ENCODE results near the gene METTL22.

METTL22 gene

DNA sequence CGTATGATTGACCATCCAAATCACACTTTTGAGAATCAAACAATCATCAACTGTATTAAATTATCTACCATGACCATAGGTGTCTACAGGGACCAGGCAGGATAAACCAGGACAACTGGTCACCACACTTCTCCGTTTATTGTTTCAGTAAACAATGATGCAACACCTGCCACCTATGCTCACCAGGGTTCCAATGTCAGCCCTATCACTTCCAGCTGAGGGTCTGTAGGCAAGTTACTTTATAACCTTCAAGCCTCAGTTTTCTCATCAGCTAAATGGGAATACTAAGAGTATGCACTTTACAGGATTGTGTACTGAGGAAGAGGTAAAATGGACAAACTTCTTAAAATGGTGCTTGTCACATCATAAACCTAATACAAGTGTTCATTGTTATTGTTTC, 46.1 kb upstream of the METTL22 start:
- H3K4me2 ChIP-seq (ENCODE audit: low read length, poor library complexity, severe bottlenecking): no peak overlapping the region
- H3K9me3 ChIP-seq (ENCODE audit: control insufficient read depth, low read length): no peaks in the 10 kb centered on the region
- no peak overlapping the region for H2BK12ac ChIP-seq (ENCODE audit: low read length in 2 of 2)
- no peak overlapping the region for H4K91ac ChIP-seq (ENCODE audit: low read length)
- peaks cover 5% of the 10 kb centered on the region for H3K4me1 ChIP-seq (ENCODE audit: control insufficient read depth, insufficient read depth, low read depth, low read length)
- no peak overlapping the region for H3K4me3 ChIP-seq (ENCODE audit: insufficient read depth in 1 of 2, low read depth in 1 of 2, low read length in 2 of 2)
- H3K79me1 ChIP-seq (replicated peaks; ENCODE audit: low read length, poor library complexity, severe bottlenecking): no peaks in the 10 kb centered on the region
- no peak overlapping the region for H2BK120ac ChIP-seq (ENCODE audit: low read depth, low read length)
- 83% methylated on average over 2 of the region's 2 CpGs for WGBS
- no peak overlapping the region for H2BK15ac ChIP-seq (ENCODE audit: low read depth, poor library complexity, severe bottlenecking)
- H3K27ac ChIP-seq (ENCODE audit: low read length, poor library complexity, severe bottlenecking): no peak overlapping the region
- H4K8ac ChIP-seq (ENCODE audit: low read length): no peak overlapping the region
- no peak for DNase-seq
- no peak overlapping the region for H2AK5ac ChIP-seq (ENCODE audit: low read length, severe bottlenecking)
- H3K18ac ChIP-seq (ENCODE audit: low read depth in 1 of 2, low read length in 2 of 2): no peak overlapping the region
- no peak overlapping the region for H3K9ac ChIP-seq (ENCODE audit: low read length)
- no peak overlapping the region for H2AFZ ChIP-seq (ENCODE audit: low read depth, low read length)
- H3K36me3 ChIP-seq (ENCODE audit: control insufficient read depth in 1 of 2, insufficient read depth in 2 of 2, low read depth in 1 of 2, low read length in 2 of 2): no peaks in the 10 kb centered on the region
- no peak overlapping the region for H3K23ac ChIP-seq (ENCODE audit: low read length in 2 of 2)
- H3K4ac ChIP-seq (ENCODE audit: low read depth in 1 of 2, low read length in 2 of 2): no peak overlapping the region
- H3K14ac ChIP-seq (ENCODE audit: low read length in 2 of 2): no peak overlapping the region
- H2BK5ac ChIP-seq (ENCODE audit: low read depth, low read length, poor library complexity, severe bottlenecking): no peak overlapping the region
- H3K27me3 ChIP-seq (ENCODE audit: control insufficient read depth in 1 of 2, insufficient read depth in 1 of 2, low read length in 2 of 2): peaks cover 13 to 58% of the 10 kb centered on the region in 2 experiments

DNA sequence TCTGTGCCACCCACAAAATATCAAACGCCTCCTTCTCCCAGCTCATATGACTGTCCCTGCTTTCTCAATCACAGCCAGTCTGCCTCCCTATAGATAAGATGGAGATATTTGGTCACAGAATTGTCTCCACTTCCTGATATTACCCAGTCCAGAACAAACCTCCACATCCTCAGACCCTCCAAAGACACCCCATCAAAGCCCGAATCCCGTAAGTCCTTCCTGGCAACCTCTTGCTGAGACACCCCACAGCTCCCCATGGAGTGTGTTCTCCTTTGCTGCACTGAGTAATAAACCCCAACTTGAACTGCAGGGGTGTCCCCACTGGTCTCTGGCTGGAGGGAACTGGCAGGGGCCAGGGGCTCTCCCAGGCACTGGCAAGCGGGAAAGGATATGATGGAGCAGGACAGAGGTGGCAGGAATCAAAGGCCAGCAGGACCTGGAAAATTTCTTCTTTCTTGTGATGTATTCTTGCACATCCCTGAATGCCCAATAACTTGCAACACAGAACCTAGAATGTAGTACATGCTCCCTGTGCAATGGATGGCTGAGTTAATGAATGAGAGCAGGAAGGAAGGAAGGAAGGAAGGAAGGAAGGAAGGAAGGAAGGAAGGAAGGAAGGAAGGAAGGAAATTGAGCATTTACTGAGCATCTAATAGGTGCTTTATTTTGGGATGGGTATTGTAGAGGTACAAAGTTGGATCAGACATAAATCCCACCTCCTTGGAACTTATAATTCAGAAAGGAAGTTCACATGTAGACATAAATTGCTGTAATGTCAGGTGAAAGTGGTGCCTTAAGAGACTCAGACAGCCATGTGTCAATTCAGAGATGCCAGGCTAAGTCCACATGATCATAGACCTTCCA, 45.1 kb upstream of the METTL22 start:
- Histone ChIP-seq H3K36me3 (ENCODE audit: control insufficient read depth in 1 of 2, insufficient read depth in 2 of 2, low read depth in 1 of 2, low read length in 2 of 2) (no peaks in the 10 kb centered on the region), H3K14ac (ENCODE audit: low read length in 2 of 2) (no peak overlapping the region), H3K27me3 (ENCODE audit: control insufficient read depth in 1 of 2, insufficient read depth in 1 of 2, low read length in 2 of 2) (peaks cover 13 to 54% of the 10 kb centered on the region in 2 experiments), H3K4me3 (ENCODE audit: insufficient read depth in 1 of 2, low read depth in 1 of 2, low read length in 2 of 2) (peak overlapping the region in 1 of 2 experiments; percentile 15), H4K91ac (ENCODE audit: low read length) (no peak overlapping the region), H3K27ac (ENCODE audit: low read length, poor library complexity, severe bottlenecking) (no peak overlapping the region), H3K23ac (ENCODE audit: low read length in 2 of 2) (no peak overlapping the region), H2AK5ac (ENCODE audit: low read length, severe bottlenecking) (no peak overlapping the region), H3K79me1 (replicated peaks; ENCODE audit: low read length, poor library complexity, severe bottlenecking) (no peaks in the 10 kb centered on the region), H2BK5ac (ENCODE audit: low read depth, low read length, poor library complexity, severe bottlenecking) (no peak overlapping the region), H2BK15ac (ENCODE audit: low read depth, poor library complexity, severe bottlenecking) (no peak overlapping the region), H3K4me1 (ENCODE audit: control insufficient read depth, insufficient read depth, low read depth, low read length) (peaks cover 1% of the 10 kb centered on the region), H4K8ac (ENCODE audit: low read length) (no peak overlapping the region), H2BK120ac (ENCODE audit: low read depth, low read length) (no peak overlapping the region), H3K4ac (ENCODE audit: low read depth in 1 of 2, low read length in 2 of 2) (no peak overlapping the region), H3K4me2 (ENCODE audit: low read length, poor library complexity, severe bottlenecking) (no peak overlapping the region), H3K9ac (ENCODE audit: low read length) (no peak overlapping the region), H3K9me3 (ENCODE audit: control insufficient read depth, low read length) (no peaks in the 10 kb centered on the region), H2BK12ac (ENCODE audit: low read length in 2 of 2) (no peak overlapping the region), H2AFZ (ENCODE audit: low read depth, low read length) (no peak overlapping the region), H3K18ac (ENCODE audit: low read depth in 1 of 2, low read length in 2 of 2) (no peak overlapping the region)
- DNase-seq: no peak
- 93% methylated on average over 3 of the region's 4 CpGs for WGBS

DNA sequence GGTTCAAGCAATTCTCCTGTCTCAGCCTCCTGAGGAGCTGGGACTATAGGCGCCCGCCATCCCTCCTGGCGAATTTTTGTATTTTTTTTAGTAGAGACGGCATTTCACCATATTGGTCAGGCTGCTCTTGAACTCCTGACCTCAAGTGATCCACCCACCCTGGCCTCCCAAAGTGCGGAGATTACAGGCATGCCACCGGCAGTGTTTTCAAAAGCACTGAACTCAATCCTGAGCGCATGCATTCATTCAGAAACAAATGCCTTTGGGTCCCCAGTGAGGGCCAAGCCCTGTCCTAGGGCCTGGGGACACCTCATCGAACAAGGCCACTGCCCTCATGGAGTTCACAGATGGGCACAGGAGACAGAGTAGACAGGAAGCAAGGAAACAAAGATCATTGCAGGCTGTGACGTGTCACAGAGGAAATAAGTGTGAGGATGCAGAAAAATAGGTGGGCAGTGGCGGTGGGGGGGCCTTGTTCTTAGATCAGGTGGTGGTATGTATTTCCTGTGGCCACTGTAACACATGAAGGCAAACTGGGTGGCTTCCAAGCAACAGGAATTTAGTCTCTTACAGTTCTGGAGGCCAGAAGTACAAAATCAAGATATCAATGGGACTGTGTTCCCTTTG, 43.7 kb upstream of the METTL22 start:
- Histone ChIP-seq H3K79me1 (replicated peaks; ENCODE audit: low read length, poor library complexity, severe bottlenecking) (no peaks in the 10 kb centered on the region), H2AFZ (ENCODE audit: low read depth, low read length) (no peak overlapping the region), H4K91ac (ENCODE audit: low read length) (no peak overlapping the region), H4K8ac (ENCODE audit: low read length) (no peak overlapping the region), H2BK120ac (ENCODE audit: low read depth, low read length) (no peak overlapping the region), H3K4me1 (ENCODE audit: control insufficient read depth, insufficient read depth, low read depth, low read length) (peaks cover 6% of the 10 kb centered on the region), H3K27me3 (ENCODE audit: control insufficient read depth in 1 of 2, insufficient read depth in 1 of 2, low read length in 2 of 2) (peaks cover 13 to 45% of the 10 kb centered on the region in 2 experiments), H2BK5ac (ENCODE audit: low read depth, low read length, poor library complexity, severe bottlenecking) (no peak overlapping the region), H2BK12ac (ENCODE audit: low read length in 2 of 2) (no peak overlapping the region), H3K27ac (ENCODE audit: low read length, poor library complexity, severe bottlenecking) (no peak overlapping the region), H3K14ac (ENCODE audit: low read length in 2 of 2) (no peak overlapping the region), H3K18ac (ENCODE audit: low read depth in 1 of 2, low read length in 2 of 2) (no peak overlapping the region), H3K4me3 (ENCODE audit: insufficient read depth in 1 of 2, low read depth in 1 of 2, low read length in 2 of 2) (no peak overlapping the region), H3K36me3 (ENCODE audit: control insufficient read depth in 1 of 2, insufficient read depth in 2 of 2, low read depth in 1 of 2, low read length in 2 of 2) (no peaks in the 10 kb centered on the region), H3K23ac (ENCODE audit: low read length in 2 of 2) (no peak overlapping the region), H3K4ac (ENCODE audit: low read depth in 1 of 2, low read length in 2 of 2) (no peak overlapping the region), H3K4me2 (ENCODE audit: low read length, poor library complexity, severe bottlenecking) (no peak overlapping the region), H2AK5ac (ENCODE audit: low read length, severe bottlenecking) (no peak overlapping the region), H2BK15ac (ENCODE audit: low read depth, poor library complexity, severe bottlenecking) (no peak overlapping the region), H3K9me3 (ENCODE audit: control insufficient read depth, low read length) (no peaks in the 10 kb centered on the region), H3K9ac (ENCODE audit: low read length) (no peak overlapping the region)
- no peak for DNase-seq
- 83% methylated on average over 10 of the region's 10 CpGs for WGBS

DNA sequence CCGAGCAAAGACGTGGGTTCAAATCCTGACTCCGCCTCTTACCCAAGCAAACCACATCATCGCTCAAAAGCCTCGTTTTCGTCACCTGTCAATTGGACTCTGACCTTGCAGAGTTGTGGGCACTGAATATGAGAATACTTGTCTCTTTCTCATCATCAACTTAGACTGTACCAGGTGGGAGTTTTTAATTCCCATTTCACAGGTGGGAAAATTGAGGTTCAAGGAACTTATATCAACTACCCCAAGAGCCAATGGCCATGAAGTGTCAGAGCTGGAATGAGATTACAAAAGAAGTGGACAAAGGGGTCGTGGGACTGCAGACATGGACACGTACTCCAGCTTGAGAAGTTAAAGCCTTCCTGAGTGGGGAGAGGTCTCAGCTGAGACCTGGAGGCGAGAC, 41.9 kb upstream of the METTL22 start:
- no peaks in the 10 kb centered on the region for H3K9me3 ChIP-seq (ENCODE audit: control insufficient read depth, low read length)
- H2BK15ac ChIP-seq (ENCODE audit: low read depth, poor library complexity, severe bottlenecking): no peak overlapping the region
- H2AFZ ChIP-seq (ENCODE audit: low read depth, low read length): no peak overlapping the region
- peaks cover 13 to 31% of the 10 kb centered on the region in 2 experiments for H3K27me3 ChIP-seq (ENCODE audit: control insufficient read depth in 1 of 2, insufficient read depth in 1 of 2, low read length in 2 of 2)
- no peak overlapping the region for H2BK120ac ChIP-seq (ENCODE audit: low read depth, low read length)
- H2BK5ac ChIP-seq (ENCODE audit: low read depth, low read length, poor library complexity, severe bottlenecking): no peak overlapping the region
- H3K14ac ChIP-seq (ENCODE audit: low read length in 2 of 2): no peak overlapping the region
- H3K9ac ChIP-seq (ENCODE audit: low read length): no peak overlapping the region
- H3K23ac ChIP-seq (ENCODE audit: low read length in 2 of 2): no peak overlapping the region
- no peak overlapping the region for H3K4me3 ChIP-seq (ENCODE audit: insufficient read depth in 1 of 2, low read depth in 1 of 2, low read length in 2 of 2)
- peaks cover 13% of the 10 kb centered on the region for H3K4me1 ChIP-seq (ENCODE audit: control insufficient read depth, insufficient read depth, low read depth, low read length)
- H3K36me3 ChIP-seq (ENCODE audit: control insufficient read depth in 1 of 2, insufficient read depth in 2 of 2, low read depth in 1 of 2, low read length in 2 of 2): no peaks in the 10 kb centered on the region
- no peak overlapping the region for H3K4ac ChIP-seq (ENCODE audit: low read depth in 1 of 2, low read length in 2 of 2)
- H4K91ac ChIP-seq (ENCODE audit: low read length): no peak overlapping the region
- DNase-seq: no peak
- H3K4me2 ChIP-seq (ENCODE audit: low read length, poor library complexity, severe bottlenecking): no peak overlapping the region
- H3K79me1 ChIP-seq (replicated peaks; ENCODE audit: low read length, poor library complexity, severe bottlenecking): no peaks in the 10 kb centered on the region
- H2AK5ac ChIP-seq (ENCODE audit: low read length, severe bottlenecking): no peak overlapping the region
- H3K18ac ChIP-seq (ENCODE audit: low read depth in 1 of 2, low read length in 2 of 2): no peak overlapping the region
- no peak overlapping the region for H4K8ac ChIP-seq (ENCODE audit: low read length)
- 75% methylated on average over 5 of the region's 9 CpGs for WGBS
- no peak overlapping the region for H2BK12ac ChIP-seq (ENCODE audit: low read length in 2 of 2)
- no peak overlapping the region for H3K27ac ChIP-seq (ENCODE audit: low read length, poor library complexity, severe bottlenecking)
